GM18502 (cell line): ENCODE measurements around the gene NR4A1.

Experiments
- ATAC-seq: cut with Tn5 transposase; IDR thresholded peaks from one replicate; pipeline ENCODE4 v1.9.1; 2021; ENCODE audit warnings: mild to moderate bottlenecking; ENCODE audit not compliant: unreplicated experiment, poor library complexity

Gene NR4A1

GRCh38 chr12:52055731-52056711 is 4.8 kb downstream of the NR4A1 start:
- no peak for ATAC-seq

- ATAC-seq: no peak
Measured at GRCh38 chr12:52056801-52057637, 5.8 kb downstream of the NR4A1 start.

GRCh38 chr12:52057638-52058576 is 6.7 kb downstream of the NR4A1 start:
- ATAC-seq: no peak

GRCh38 chr12:52058631-52059361 is 7.6 kb downstream of the NR4A1 start:
- no peak for ATAC-seq

- no peak for ATAC-seq
Measured at GRCh38 chr12:52059582-52060497, 8.6 kb downstream of the NR4A1 start.

- no peak for ATAC-seq
Measured at GRCh38 chr12:52060498-52061177, 9.4 kb downstream of the NR4A1 start.

- ATAC-seq: no peak
Measured at GRCh38 chr12:52061470-52062166, 10.4 kb downstream of the NR4A1 start.

- ATAC-seq: no peak
Measured at GRCh38 chr12:52062167-52063081, 11.2 kb downstream of the NR4A1 start.

- ATAC-seq: no peak
Measured at GRCh38 chr12:52063082-52063924, 12.1 kb downstream of the NR4A1 start.

GRCh38 chr12:52063981-52064649 is 12.9 kb downstream of the NR4A1 start:
- no peak for ATAC-seq

- no peak for ATAC-seq
Measured at GRCh38 chr12:52066346-52067080, 15.3 kb downstream of the NR4A1 start.

- ATAC-seq: no peak
Measured at GRCh38 chr12:52067081-52067374, 15.8 kb downstream of the NR4A1 start.

GRCh38 chr12:52069327-52070184 is 18.3 kb downstream of the NR4A1 start, which contains the start of gene ATG101:
Gene ATG101, plus strand, starts transcription at chr12:52069978. Its CDS starts 3,673 bp downstream, at chr12:52073651.
- peak; percentile 93 for ATAC-seq
